Heart left ventricle (tissue), 13 donors: ENCODE results near the gene ERMN.

Source experiments
- CTCF ChIP-seq, 12 donors: fragments of 200-600 bp; sonication (generic) in 4 of 12; IDR thresholded peaks; one replicate each; pipeline versions ENCODE4 v1.5.0 to v1.8.0; 2018 to 2022; ENCODE audit warnings: antibody characterized with exemption in 12 of 12, mild to moderate bottlenecking in 5 of 12
- POLR2A ChIP-seq, 2 donors: fragments of 450-650 bp; IDR thresholded peaks; one replicate each; pipeline ENCODE4 v1.6.1; 2017; ENCODE audit warnings: antibody characterized with exemption in 2 of 2, mild to moderate bottlenecking in 2 of 2, moderate library complexity in 2 of 2
- donor health status: ischemic (EF 13 %, LVEDD 7.1; RV severe dilation, severe dysfunction).
- donor health status: DM: no; HTN: yes; CAD: no.
- donor health status: DM: no; HTN: no; CAD: no.
- donor health status: ischemic (EF 25% LVEDD 6.9; RV normal size, moderate dysfunction).
- donor health status: ischemic (EF 25% LVEDD 5.7; RV mildly dilated, moderate dysfunction).
- donor health status: ischemic (EF 35%, LVEDD 5.7; RV mildly dilated, moderate dysfunction).
- donor health status: nonischemic (EF 11% LVEDD 7.7; RV severe dilation, severe dysfunction).
- donor health status: DM: yes; HTN: yes; CAD: no.
- donor health status: PGD.
- donor health status: ischemic (EF 29% LVEDD 5.4; RV normal size, mild dysfunction).
- donor health status: nonischemic (EF 23%, LVEDD 6.1; RV moderate dilation, normal function).

DNA sequence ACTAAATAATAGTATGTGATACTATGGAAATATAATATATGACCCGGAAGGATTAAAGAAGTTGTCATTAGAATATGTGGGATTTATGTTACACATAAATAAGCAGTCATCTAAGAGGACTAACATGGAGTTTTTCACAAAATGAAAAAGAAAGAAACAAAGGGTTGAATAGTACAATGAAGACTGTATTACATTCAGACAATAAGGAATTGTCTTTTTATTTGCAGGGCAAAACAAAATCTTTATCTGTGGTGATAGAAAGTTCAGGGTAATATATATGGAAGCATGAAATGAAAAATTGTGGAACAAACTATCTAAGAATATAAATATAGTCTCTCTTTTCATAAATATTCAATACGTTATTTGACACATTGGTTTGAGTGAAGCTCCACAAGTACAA is 5.8 kb downstream of the ERMN start:
- no peak for TF ChIP-seq CTCF (IDR thresholded peaks at IDR 0.05)
- TF ChIP-seq POLR2A (IDR thresholded peaks at IDR 0.05) = no peak
